Activated CD4-positive, alpha-beta memory T cell treated with anti-CD3 and anti-CD28 coated beads, Interleukin-2, amount 10 ng/mL, durations not matched to agents 7 days and 5 days (primary cell): ENCODE measurements around the gene TRIM37. TPM values are rescaled to one million over a fixed set of nuclear protein-coding genes. Genes with fewer than 3 reads are reported as not detected.
"Not testable (repeated sequence)": the region's sequence is repeated elsewhere in the genome, so short reads cannot be mapped to it uniquely, and the experiment has no call there.

ENCODE experiments used
- CTCF ChIA-PET: fragments of 350-600 bp; sonication (Branson Sonifier 250); formaldehyde crosslinking; loops from one replicate; lab custom pipeline; 2021; ENCODE audit warnings: antibody characterized with exemption, inconsistent platforms; lab: Charles Lee
- POLR2A ChIA-PET: fragments of 350-600 bp; sonication (Branson Sonifier 250); formaldehyde crosslinking; loops from one replicate; lab custom pipeline; 2021; ENCODE audit warnings: antibody characterized with exemption; lab: Charles Lee
- DNase-seq: peaks from one replicate; pipeline ENCODE4 v3.0.0-alpha.2; 2020
- H3K27ac Mint-ChIP-seq: one replicate; pipeline ENCODE4 v1.8.0; 2021; ENCODE audit warnings: mild to moderate bottlenecking, mixed read lengths
- H3K27me3 Mint-ChIP-seq: one replicate; pipeline ENCODE4 v1.8.0; 2021; ENCODE audit warnings: mixed read lengths
- H3K36me3 Mint-ChIP-seq: one replicate; pipeline ENCODE4 v1.8.0; 2021; ENCODE audit warnings: low read depth, mixed read lengths
- H3K4me1 Mint-ChIP-seq: one replicate; pipeline ENCODE4 v1.8.0; 2021; ENCODE audit warnings: mixed read lengths
- H3K4me3 Mint-ChIP-seq: one replicate; pipeline ENCODE4 v1.8.0; 2021; ENCODE audit warnings: mild to moderate bottlenecking, mixed read lengths
- H3K9me3 Mint-ChIP-seq: one replicate; pipeline ENCODE4 v1.8.0; 2021; ENCODE audit warnings: mixed read lengths
- total RNA-seq, 2 experiments: library from RNA; stranded (reverse); gene quantifications; one replicate each; pipeline ENCODE4 v1.2.3, GENCODE V29; 2021

TRIM37 gene
- total RNA-seq, 2 experiments from 2014 or later: 23.7 to 24.5 TPM

DNA sequence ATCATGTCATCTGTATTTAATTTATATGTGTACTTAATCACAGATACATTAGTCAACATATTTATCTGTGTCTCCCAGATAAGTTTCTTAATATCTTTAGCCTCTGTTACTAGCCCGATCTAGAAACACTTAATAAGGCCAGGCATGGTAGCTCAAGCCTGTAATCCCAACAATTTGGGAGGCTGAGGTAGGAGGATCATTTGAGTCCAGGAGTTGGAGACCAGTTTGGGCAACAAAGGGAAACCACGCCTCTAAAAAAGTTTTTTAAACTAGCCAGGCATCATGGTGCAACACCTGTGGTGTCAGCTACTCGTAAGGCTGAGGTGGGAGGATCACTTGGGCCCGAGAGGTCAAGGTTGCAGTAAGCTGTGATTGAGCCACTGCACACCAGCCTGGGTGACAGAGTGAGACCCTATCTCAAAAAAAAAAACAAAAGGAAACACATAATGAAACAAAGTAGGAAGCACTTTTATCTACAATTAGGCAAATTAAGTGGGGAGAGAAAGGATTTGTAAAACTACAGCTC lies 39.0 kb upstream of the TRIM37 start:
- Mint-ChIP-seq H3K27me3 (no peaks in the 10 kb centered on the region), H3K4me3 (no peak overlapping the region)

DNA sequence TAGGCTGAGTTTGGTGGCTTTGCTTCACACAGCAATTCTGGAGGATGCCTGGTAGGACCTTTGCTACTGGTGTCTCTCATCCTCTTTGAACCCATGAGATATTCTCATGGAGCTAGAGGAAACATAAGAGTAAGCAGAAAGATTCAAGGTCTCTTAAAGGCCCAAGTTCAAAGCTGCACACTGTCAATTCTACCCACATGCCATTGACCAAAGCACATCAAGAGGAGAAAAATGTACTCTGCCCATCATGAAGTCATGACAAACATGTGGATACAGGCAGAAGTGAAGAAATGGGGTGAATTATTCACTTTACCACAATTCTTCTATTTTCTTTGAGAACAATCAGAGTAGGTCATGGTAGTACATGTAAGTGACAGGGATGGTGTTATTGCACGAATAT lies 35.2 kb upstream of the TRIM37 start:
- CTCF ChIA-PET: interaction anchor here (0.8 kb wide), 1 partner anchor 18 kb away, joined by 7 read pairs; no protein-coding TSS in a partner anchor

More for the DNA sequence above, 39.0 kb upstream of the TRIM37 start:
- Mint-ChIP-seq H3K9me3 (no peaks in the 10 kb centered on the region), H3K36me3 (peaks cover 35% of the 10 kb centered on the region), H3K27ac (no peak overlapping the region), H3K4me1 (peaks cover 25% of the 10 kb centered on the region)
- DNase-seq: no peak
- CTCF ChIA-PET: interaction anchor here (0.5 to 0.7 kb wide), 2 partner anchors 9 to 63 kb away, joined by 3 to 5 read pairs; no protein-coding TSS in a partner anchor
- POLR2A ChIA-PET: interaction anchor here (1.6 to 2.8 kb wide), 3 partner anchors 8 to 40 kb away, joined by 4 to 12 read pairs (median 5); partner anchors contain the start of genes PRR11, SKA2 and TRIM37

DNA sequence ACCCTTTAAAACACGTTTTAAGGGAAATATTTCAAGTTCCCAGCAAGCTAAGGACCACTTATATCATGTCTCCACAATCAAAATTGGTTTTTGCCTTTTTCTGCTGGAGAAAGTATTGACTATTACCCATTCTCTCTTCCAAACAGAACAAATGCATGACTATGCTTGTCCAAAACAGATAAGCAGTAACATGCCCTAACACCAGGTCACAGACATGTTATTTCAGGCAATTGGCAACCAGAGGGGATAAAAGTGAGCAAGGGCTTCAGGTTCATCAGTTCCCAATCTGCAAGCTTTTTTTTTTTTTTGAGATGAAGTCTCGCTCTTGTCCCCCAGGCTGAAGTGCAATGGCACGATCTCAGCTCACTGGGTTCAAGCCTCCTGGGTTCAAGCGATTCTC lies 33.3 kb upstream of the TRIM37 start:
- CTCF ChIA-PET: interaction anchor here (0.7 kb wide), 3 partner anchors 11 to 48 kb away, joined by 3 to 5 read pairs (median 4); no protein-coding TSS in a partner anchor
- H3K27ac Mint-ChIP-seq: no peak overlapping the region
- peaks cover 2% of the 10 kb centered on the region for H3K4me1 Mint-ChIP-seq
- POLR2A ChIA-PET: no interaction called here
- H3K4me3 Mint-ChIP-seq: no peak overlapping the region
- DNase-seq: no peak
- peaks cover 19% of the 10 kb centered on the region for H3K36me3 Mint-ChIP-seq
- H3K9me3 Mint-ChIP-seq: no peaks in the 10 kb centered on the region
- H3K27me3 Mint-ChIP-seq: no peaks in the 10 kb centered on the region

More for the DNA sequence above, 35.2 kb upstream of the TRIM37 start:
- H3K9me3 Mint-ChIP-seq: no peaks in the 10 kb centered on the region
- no peaks in the 10 kb centered on the region for H3K27me3 Mint-ChIP-seq
- POLR2A ChIA-PET: no interaction called here
- H3K27ac Mint-ChIP-seq: no peak overlapping the region
- DNase-seq: no peak
- H3K4me1 Mint-ChIP-seq: peaks cover 5% of the 10 kb centered on the region
- H3K4me3 Mint-ChIP-seq: no peak overlapping the region
- peaks cover 30% of the 10 kb centered on the region for H3K36me3 Mint-ChIP-seq

DNA sequence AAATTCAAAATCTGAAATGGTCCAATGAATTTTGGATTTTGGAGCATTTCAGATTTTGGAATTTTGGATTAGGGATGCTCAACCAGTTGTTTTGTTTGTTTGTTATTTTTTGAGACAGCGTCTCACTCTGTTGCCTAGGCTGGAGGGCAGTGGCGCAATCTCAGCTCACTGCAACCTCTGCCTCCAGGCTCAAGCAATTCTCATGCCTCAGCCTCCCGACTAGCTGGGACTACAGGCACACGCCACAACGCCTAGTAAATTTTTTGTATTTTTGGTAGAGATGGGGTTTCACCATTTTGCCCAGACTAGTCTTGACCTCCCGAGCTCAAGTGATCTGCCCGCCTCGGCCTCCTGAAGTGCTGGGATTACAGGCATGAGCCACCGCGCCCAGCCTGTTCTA lies 31.7 kb upstream of the TRIM37 start:
- H3K27me3 Mint-ChIP-seq, H3K36me3 Mint-ChIP-seq, H3K27ac Mint-ChIP-seq, H3K9me3 Mint-ChIP-seq, CTCF ChIA-PET, H3K4me3 Mint-ChIP-seq, DNase-seq, H3K4me1 Mint-ChIP-seq: not testable (repeated sequence)
- POLR2A ChIA-PET: interaction anchor here (1.1 kb wide), 1 partner anchor 8 kb away, joined by 3 read pairs; no protein-coding TSS in a partner anchor

DNA sequence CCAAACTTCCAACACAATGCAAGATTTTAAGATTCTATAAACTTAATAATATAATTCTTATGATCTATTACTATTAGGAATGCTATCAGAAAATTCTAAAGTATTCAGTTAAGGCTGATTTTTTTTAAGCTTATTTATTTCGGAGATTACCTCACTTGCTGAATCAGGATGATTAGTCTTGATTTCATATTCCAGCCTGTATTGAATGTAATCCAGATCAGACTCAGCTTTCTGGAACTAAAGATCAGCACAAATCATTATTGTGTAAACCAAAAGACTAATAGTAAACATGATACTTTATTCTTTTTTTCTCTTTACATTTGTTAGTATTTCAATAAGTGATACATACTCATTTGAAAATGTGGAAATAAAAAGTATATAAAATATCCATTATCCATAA lies 24.5 kb upstream of the TRIM37 start:
- Mint-ChIP-seq H3K36me3 (peaks cover 26% of the 10 kb centered on the region), H3K9me3 (no peaks in the 10 kb centered on the region), H3K27ac (no peak overlapping the region), H3K4me1 (peaks cover 10% of the 10 kb centered on the region), H3K27me3 (no peaks in the 10 kb centered on the region), H3K4me3 (no peak overlapping the region)
- DNase-seq: no peak
- ChIA-PET CTCF (no interaction called here), POLR2A (no interaction called here)

DNA sequence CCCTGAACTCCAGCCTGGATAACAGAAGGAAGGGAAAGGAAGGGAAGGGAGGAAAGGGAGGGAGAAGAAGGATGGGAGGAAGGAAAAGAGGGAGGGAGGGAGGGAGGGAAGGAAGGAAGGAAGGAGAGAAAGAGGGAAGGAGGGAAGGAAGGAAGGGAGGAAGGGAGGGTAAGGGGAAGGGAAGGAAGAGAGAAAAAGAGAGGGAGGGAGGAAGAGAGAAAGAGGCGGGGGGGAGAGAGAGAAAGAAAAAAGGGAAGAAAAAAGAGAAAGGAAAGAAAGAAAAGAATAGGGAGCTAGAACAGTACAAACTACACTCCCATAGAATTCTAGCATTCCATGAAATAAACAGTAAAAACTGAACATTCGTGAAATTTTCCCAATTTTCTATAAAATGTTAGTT lies 23.1 kb upstream of the TRIM37 start:
- Mint-ChIP-seq H3K4me1 (peaks cover 8% of the 10 kb centered on the region), H3K9me3 (no peaks in the 10 kb centered on the region), H3K36me3 (peaks cover 29% of the 10 kb centered on the region), H3K27ac (no peak overlapping the region), H3K27me3 (no peaks in the 10 kb centered on the region), H3K4me3 (no peak overlapping the region)
- ChIA-PET POLR2A (interaction anchor here (0.6 kb wide), 1 partner anchor 142 kb away, joined by 3 read pairs; no protein-coding TSS in a partner anchor), CTCF (no interaction called here)
- no peak for DNase-seq

DNA sequence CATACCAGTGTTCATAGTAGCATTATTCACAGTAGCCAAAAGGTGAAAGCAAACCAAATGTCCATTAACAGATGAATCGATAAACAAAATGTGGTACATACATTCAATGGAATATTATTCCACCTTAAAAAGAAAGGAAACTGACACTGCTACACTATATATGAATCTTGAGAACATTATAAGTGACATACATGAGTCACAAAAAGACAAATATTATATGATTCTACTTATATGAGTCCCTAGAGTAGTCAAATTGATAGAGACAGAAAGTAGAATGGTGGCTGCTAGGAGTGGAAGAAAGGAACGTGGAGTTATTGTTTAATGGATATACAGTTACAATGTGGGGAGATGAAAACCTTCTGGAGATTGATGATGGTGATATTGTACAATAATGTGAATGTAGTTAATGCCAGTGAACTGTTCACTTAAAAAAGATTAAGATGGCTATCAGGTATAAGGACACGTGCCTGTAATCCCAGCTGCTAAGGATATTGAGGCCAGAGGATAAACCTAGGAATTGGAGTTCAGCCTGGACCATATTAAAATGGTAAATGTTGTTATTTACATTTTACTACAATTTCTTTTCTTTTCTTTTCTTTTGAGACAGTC lies 20.2 kb upstream of the TRIM37 start:
- peaks cover 12% of the 10 kb centered on the region for H3K4me1 Mint-ChIP-seq
- DNase-seq: no peak
- ChIA-PET POLR2A (no interaction called here), CTCF (no interaction called here)
- no peak overlapping the region for H3K4me3 Mint-ChIP-seq
- H3K27me3 Mint-ChIP-seq: no peaks in the 10 kb centered on the region
- peaks cover 42% of the 10 kb centered on the region for H3K36me3 Mint-ChIP-seq
- no peaks in the 10 kb centered on the region for H3K9me3 Mint-ChIP-seq
- no peak overlapping the region for H3K27ac Mint-ChIP-seq

DNA sequence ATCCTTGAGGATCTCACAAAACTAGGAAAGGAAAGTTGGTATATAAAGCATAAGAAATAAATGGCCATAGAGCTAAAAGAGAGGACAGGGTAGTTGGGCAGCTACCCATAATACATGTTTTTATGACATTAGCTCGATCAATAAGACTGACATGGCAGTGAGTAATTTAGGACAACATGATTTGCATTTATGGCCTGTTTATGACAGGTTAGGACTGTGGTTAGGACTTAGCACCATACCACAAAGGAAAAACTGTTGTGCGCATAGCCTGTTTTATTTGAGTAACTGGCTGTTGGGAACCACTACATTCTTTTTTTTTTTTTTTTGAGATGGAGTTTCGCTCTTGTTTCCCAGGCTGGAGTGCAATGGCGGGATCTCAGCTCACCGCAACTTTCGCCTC lies 18.0 kb upstream of the TRIM37 start:
- peaks cover 52% of the 10 kb centered on the region for H3K36me3 Mint-ChIP-seq
- ChIA-PET POLR2A (interaction anchor here (0.7 to 0.8 kb wide), 2 partner anchors 729 to 956 kb away, joined by 3 to 5 read pairs; no protein-coding TSS in a partner anchor), CTCF (interaction anchor here (0.5 to 0.7 kb wide), 2 partner anchors 17 to 27 kb away, joined by 4 to 7 read pairs; no protein-coding TSS in a partner anchor)
- H3K4me3 Mint-ChIP-seq: no peak overlapping the region
- no peak overlapping the region for H3K27ac Mint-ChIP-seq
- no peaks in the 10 kb centered on the region for H3K27me3 Mint-ChIP-seq
- no peak for DNase-seq
- peaks cover 11% of the 10 kb centered on the region for H3K4me1 Mint-ChIP-seq
- no peaks in the 10 kb centered on the region for H3K9me3 Mint-ChIP-seq

- POLR2A ChIA-PET: no interaction called here
- no peak overlapping the region for H3K27ac Mint-ChIP-seq
These were observed 15.3 kb upstream of the TRIM37 start for GRCh38 chr17:59121901-59122480.

DNA sequence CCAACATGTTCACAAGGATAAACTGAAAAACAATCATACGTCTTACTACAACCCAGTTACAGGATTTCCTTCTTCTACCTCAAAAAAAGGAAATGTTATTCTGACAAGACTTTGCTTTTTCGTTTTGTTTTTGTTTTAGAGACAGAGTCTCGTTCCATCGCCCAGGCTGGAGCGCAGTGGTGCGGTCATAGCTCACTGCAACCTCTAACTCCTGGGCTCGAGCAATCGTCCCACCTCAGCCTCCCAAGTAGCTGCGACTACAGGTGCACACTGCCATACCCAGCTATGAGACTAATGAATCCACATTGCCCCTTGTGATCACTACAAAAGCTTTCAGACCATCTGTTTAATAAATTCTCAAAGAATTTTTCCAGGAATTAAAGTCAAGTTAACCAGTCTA lies 8.8 kb upstream of the TRIM37 start:
- ChIA-PET CTCF (no interaction called here), POLR2A (no interaction called here)
- Mint-ChIP-seq H3K27me3 (no peaks in the 10 kb centered on the region), H3K4me3 (no peak overlapping the region), H3K27ac (no peak overlapping the region), H3K4me1 (peaks cover 12% of the 10 kb centered on the region), H3K9me3 (no peaks in the 10 kb centered on the region), H3K36me3 (peaks cover 51% of the 10 kb centered on the region)
- no peak for DNase-seq

More at GRCh38 chr17:59121901-59122480, 15.3 kb upstream of the TRIM37 start:
- no peak for DNase-seq
- Mint-ChIP-seq H3K27me3 (no peaks in the 10 kb centered on the region), H3K4me1 (peaks cover 9% of the 10 kb centered on the region), H3K9me3 (no peaks in the 10 kb centered on the region), H3K4me3 (no peak overlapping the region), H3K36me3 (peaks cover 50% of the 10 kb centered on the region)
- CTCF ChIA-PET: no interaction called here

DNA sequence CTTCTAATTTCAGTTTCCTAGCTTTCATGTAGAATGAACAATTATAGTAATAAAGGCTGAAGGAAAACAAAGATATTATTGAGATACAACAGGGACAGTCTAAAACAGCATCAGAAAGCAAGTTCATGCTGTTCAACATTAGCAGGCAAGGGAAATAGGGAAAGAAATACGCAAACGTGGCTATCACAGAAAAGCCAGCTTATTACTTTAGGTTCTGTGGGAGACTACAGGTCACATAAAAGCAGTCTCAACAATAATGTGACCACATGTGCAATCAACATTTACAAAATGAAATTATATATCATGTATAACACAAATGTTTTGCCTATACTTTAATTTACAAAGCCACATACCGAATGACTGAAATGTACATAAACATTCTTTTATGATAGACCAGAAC lies 4.9 kb upstream of the TRIM37 start:
- H3K27me3 Mint-ChIP-seq: no peaks in the 10 kb centered on the region
- peaks cover 51% of the 10 kb centered on the region for H3K36me3 Mint-ChIP-seq
- H3K9me3 Mint-ChIP-seq: no peaks in the 10 kb centered on the region
- ChIA-PET CTCF (interaction anchor here (1.1 to 1.6 kb wide), 2 partner anchors 40 to 577 kb away, joined by 3 to 4 read pairs; no protein-coding TSS in a partner anchor), POLR2A (no interaction called here)
- H3K4me3 Mint-ChIP-seq: no peak overlapping the region
- DNase-seq: no peak
- H3K27ac Mint-ChIP-seq: no peak overlapping the region
- peaks cover 37% of the 10 kb centered on the region for H3K4me1 Mint-ChIP-seq

GRCh38 chr17:59110973-59111372 lies 4.3 kb upstream of the TRIM37 start:
- Mint-ChIP-seq H3K27me3 (no peaks in the 10 kb centered on the region), H3K9me3 (no peaks in the 10 kb centered on the region), H3K4me1 (peaks cover 38% of the 10 kb centered on the region), H3K4me3 (no peak overlapping the region), H3K27ac (no peak overlapping the region), H3K36me3 (peaks cover 49% of the 10 kb centered on the region)
- DNase-seq: no peak
- ChIA-PET POLR2A (interaction anchor here (1.3 kb wide), 1 partner anchor 479 kb away, joined by 5 read pairs; no protein-coding TSS in a partner anchor), CTCF (interaction anchor here (1.1 to 1.6 kb wide), 2 partner anchors 40 to 576 kb away, joined by 3 to 4 read pairs; no protein-coding TSS in a partner anchor)
